LNCAP (cell line): ENCODE data around the gene PIGX.
A peak's percentile ranks its signal among the peaks of the same experiment; 100 is the strongest.

Experiments used
- TF ChIP-seq, protein P1 (sequence below): fragments of 450-650 bp; IDR thresholded peaks from 2 replicates; pipeline ENCODE4 v1.5.1; 2017; ENCODE audit warnings: mild to moderate bottlenecking

PIGX gene

DNA sequence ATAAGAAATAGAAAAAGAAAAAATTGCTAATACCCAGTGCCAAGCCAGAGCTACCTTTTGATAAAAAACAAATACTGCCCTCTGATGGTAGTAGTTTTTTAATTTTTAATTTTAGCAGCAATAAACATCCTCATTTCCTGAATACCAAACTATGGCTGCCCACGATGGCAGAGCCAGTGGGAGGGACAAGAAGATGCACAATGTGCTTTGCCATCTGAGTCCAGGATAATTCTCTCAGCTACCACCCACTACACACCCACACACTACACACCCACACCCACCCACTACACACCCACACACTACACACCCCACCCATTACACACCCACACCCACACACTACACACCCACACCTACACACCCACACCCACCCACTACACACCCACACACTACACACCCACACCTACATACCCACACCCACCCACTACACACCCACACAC lies 18.0 kb upstream of the PIGX start:
- TF ChIP-seq, protein P1, sequence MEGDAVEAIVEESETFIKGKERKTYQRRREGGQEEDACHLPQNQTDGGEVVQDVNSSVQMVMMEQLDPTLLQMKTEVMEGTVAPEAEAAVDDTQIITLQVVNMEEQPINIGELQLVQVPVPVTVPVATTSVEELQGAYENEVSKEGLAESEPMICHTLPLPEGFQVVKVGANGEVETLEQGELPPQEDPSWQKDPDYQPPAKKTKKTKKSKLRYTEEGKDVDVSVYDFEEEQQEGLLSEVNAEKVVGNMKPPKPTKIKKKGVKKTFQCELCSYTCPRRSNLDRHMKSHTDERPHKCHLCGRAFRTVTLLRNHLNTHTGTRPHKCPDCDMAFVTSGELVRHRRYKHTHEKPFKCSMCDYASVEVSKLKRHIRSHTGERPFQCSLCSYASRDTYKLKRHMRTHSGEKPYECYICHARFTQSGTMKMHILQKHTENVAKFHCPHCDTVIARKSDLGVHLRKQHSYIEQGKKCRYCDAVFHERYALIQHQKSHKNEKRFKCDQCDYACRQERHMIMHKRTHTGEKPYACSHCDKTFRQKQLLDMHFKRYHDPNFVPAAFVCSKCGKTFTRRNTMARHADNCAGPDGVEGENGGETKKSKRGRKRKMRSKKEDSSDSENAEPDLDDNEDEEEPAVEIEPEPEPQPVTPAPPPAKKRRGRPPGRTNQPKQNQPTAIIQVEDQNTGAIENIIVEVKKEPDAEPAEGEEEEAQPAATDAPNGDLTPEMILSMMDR = peak; percentile 12; the same call in 1 of the 2 replicates

DNA sequence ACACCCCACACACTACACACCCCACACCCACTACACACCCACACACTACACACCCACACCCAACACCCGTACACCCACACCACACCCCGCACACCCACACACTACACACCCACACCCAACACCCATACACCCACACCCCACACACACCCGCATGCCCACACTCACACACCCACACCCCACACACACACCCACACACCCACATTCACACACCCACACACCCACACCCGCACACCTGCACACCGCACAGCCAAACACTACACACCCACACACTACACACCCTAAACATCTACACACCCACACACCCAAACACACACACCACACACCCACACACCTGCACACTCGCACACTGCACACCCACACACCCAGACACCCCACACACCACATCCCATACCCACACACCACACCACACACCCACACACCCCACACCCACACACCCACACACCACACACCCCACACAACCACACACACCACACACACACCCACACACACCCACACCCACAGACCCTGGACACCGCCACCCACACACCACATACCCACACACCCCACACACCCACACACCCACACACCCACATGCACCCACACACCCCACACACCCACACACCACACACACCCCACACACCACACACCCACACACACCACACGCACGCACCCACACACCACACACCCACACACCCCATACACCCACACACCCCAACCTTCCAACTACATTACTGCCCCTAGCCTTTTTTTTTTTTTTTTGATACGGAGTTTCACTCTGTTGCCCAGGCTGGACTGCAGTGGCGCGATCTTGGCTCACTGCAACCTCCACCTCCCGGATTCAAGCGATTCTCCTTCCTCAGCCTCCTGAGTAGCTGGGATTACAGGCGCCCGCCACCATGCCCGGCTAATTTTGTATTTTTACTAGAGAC lies 17.0 kb upstream of the PIGX start:
- TF ChIP-seq, protein P1 = no peak

DNA sequence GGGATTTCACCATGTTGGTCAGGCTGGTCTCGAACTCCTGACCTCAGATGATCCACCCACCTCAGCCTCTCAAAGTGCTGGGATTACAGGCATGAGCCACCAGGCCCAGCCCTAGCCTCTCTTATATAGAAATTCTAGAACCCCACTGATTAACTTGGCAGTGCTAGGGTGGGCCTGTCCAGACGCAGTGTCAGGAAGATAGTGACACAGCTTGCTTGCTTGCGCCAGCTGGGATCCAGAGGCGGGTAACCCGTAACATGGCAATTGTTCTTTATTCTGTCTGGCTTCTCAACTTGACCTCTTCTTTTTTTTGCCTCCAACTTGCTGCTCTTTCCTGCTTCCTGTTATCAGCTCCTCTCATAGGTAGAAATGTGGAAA lies 16.3 kb upstream of the PIGX start:
- TF ChIP-seq, protein P1 = no peak

DNA sequence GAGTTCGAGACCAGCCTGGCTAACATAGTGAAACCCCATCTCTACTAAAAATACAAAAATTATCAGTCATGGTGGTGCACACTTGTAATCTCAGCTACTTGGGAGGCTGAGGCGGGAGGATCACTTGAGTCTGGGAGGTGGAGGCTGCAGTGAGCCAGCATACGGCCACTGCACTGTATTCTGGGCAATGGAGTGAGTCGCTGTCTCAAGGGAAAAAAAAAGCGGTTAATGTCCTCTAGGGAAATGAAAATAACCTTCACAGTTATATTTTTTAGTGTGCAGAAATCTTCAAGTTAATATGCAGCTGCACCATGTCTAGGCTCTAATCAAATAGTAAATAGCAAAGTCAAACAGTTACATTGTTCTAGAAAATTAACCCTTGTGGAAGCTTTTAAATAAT lies 14.9 kb upstream of the PIGX start:
- TF ChIP-seq, protein P1 = no peak

DNA sequence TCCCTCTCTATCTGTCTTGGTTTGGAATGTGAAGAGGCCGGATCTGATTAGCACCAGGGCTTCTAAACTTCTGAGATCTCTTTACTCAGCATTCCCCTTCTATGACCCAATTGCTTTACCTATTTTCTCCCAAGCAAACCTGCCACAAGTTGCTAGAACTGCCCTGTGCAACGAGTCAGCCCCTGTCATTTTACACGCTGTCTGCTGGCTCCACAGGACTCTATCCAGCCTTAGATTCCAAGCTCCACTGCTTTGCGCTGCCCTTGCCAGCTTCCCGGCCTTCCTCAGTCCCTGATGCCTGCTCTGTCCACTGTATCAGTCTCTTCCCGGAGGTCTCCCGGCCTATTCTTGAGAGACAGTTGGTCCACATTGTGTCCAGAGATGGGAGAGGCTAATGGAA lies 12.4 kb upstream of the PIGX start:
- TF ChIP-seq, protein P1 = no peak

DNA sequence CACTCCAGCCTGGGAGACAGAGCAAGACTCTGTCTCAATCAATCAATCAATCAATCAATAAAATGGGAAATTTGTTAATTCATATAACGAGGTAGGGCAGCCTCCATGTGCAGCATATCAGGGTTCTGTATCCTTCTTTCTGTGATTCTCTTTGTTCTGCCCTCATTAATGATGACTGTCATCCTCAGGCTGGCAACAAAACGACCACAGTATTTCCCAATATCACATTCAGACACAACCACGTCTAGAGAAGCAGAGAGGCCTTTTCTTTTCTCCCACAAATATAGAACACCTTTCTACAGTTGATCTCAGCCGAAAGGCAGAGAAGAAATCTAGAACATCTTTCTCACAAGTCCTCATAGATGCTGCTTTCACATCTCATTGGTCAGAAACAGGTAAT lies 11.4 kb upstream of the PIGX start:
- TF ChIP-seq, protein P1 = no peak

DNA sequence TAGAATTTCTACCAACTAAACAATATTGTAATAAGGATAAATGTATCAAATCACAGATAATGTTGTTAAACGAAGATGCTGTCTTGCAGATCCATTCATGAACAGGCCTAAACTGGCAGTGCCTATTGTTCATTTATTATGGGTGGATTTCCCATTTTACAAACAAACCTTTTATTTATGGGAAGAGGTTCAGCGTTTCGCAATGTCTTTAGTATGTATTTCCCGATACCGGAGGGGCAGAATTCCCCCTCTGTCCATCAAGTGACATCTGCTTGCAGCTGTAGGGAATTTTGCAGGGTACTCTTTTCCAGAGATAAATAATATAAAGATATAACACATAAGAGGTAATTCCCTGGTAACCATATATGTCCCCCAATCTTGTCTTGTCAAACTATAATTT lies 5.8 kb upstream of the PIGX start:
- TF ChIP-seq, protein P1 = no peak
